ENCODE measurements around the gene CNTN2.

DNA sequence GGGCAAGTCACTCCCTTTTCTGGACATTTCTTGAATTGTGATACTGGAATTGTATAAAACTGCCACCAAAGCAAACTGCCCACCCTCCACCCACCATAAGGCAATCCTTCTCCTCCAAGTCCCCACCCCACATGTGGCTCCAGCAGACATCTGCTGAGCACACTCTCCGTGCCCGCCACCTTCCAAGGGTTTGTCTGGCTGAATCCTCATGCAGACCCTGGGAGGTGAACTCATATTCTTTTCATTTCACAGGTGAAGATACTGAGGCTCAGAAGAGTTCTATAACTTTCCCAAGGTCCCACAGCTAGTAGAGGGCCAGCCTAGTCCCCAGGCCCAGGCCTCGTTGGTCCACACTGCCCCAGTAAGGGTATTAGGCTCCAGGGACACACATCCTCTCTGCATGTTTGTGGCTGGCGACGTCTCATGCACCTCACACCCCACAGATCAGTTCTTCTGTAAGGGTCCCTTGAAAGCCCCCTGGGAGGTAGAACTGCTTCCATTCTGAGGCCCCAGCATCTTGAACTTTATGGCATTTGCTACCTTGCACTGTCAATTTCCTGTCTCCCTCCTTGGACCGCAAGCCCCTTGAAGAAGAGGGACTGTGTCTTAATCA lies 14.1 kb downstream of the CNTN2 start:
- TF ChIP-seq, protein P1, sequence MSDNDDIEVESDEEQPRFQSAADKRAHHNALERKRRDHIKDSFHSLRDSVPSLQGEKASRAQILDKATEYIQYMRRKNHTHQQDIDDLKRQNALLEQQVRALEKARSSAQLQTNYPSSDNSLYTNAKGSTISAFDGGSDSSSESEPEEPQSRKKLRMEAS (IDR thresholded peaks at IDR 0.05; ENCODE audit: low read depth, low read length) = no peak
- TF ChIP-seq POLR2A (IDR thresholded peaks at IDR 0.05; ENCODE audit: extremely low read depth, insufficient read length) (no peak), MYC (IDR thresholded peaks at IDR 0.05; ENCODE audit: low read depth, low read length) (no peak)
- TF ChIP-seq, protein P2, sequence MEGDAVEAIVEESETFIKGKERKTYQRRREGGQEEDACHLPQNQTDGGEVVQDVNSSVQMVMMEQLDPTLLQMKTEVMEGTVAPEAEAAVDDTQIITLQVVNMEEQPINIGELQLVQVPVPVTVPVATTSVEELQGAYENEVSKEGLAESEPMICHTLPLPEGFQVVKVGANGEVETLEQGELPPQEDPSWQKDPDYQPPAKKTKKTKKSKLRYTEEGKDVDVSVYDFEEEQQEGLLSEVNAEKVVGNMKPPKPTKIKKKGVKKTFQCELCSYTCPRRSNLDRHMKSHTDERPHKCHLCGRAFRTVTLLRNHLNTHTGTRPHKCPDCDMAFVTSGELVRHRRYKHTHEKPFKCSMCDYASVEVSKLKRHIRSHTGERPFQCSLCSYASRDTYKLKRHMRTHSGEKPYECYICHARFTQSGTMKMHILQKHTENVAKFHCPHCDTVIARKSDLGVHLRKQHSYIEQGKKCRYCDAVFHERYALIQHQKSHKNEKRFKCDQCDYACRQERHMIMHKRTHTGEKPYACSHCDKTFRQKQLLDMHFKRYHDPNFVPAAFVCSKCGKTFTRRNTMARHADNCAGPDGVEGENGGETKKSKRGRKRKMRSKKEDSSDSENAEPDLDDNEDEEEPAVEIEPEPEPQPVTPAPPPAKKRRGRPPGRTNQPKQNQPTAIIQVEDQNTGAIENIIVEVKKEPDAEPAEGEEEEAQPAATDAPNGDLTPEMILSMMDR (IDR thresholded peaks at IDR 0.05; ENCODE audit: low read depth, low read length) = no peak
